Kidney (tissue), 14 donors: ENCODE results near the gene ACTA1. TPM values are rescaled to one million over a fixed set of nuclear protein-coding genes. Genes with fewer than 3 reads are reported as not detected.
"Not testable (repeated sequence)": the region's sequence is repeated elsewhere in the genome, so short reads cannot be mapped to it uniquely, and the experiment has no call there.

ENCODE experiments used
- DNase-seq, 5 donors: peaks; one replicate each; pipeline ENCODE4 v3.0.0-alpha.2; 2013 to 2020
- FAIRE-seq: peaks from 2 replicates; lab custom pipeline; 2012; peaks lifted over from hg19 to GRCh38; lab: Jason Lieb, UNC
- H3K27ac ChIP-seq, 2 donors: one replicate each; pipeline ENCODE4 v1.7.0; 2013; ENCODE audit warnings: low read depth in 2 of 2, low read length in 2 of 2, inconsistent platforms in 1 of 2
- H3K27me3 ChIP-seq: one replicate; pipeline ENCODE4 v1.7.1; 2013; ENCODE audit warnings: low read length, inconsistent platforms; ENCODE audit not compliant: control insufficient read depth, insufficient read depth
- H3K36me3 ChIP-seq, 3 donors: one replicate each; pipeline versions ENCODE4 v1.7.0 to v1.7.1; 2013; ENCODE audit warnings: low read length in 3 of 3, control low read depth in 1 of 3, inconsistent platforms in 1 of 3; ENCODE audit not compliant: insufficient read depth in 3 of 3, control insufficient read depth in 2 of 3
- H3K4me1 ChIP-seq, 3 donors: one replicate each; pipeline versions ENCODE4 v1.7.0 to v1.7.1; 2013; ENCODE audit warnings: low read length in 3 of 3, inconsistent platforms in 1 of 3, low read depth in 1 of 3; ENCODE audit not compliant: control insufficient read depth in 2 of 3, insufficient read depth in 2 of 3
- H3K4me3 ChIP-seq, 3 donors: one replicate each; pipeline versions ENCODE4 v1.7.0 to v1.8.1; 2013; ENCODE audit warnings: low read length in 3 of 3, control low read depth in 1 of 3, inconsistent platforms in 1 of 3
- H3K9ac ChIP-seq, 3 donors: one replicate each; pipeline versions ENCODE4 v1.7.0 to v1.7.1; 2013; ENCODE audit warnings: low read length in 3 of 3, control low read depth in 1 of 3, inconsistent platforms in 1 of 3
- H3K9me3 ChIP-seq, 3 donors: one replicate each; pipeline versions ENCODE4 v1.7.0 to v1.7.1; 2013; ENCODE audit warnings: low read length in 3 of 3, control low read depth in 1 of 3, inconsistent platforms in 1 of 3; ENCODE audit not compliant: control insufficient read depth in 2 of 3, insufficient read depth in 1 of 3
- CTCF ChIP-seq: IDR thresholded peaks from 3 replicates; pipeline ENCODE4 v1.5.1; 2012; ENCODE audit warnings: mild to moderate bottlenecking, moderate library complexity, borderline replicate concordance; ENCODE audit not compliant: insufficient read depth; ENCODE audit errors: extremely low read depth
- intact Hi-C: fragments of 100-400 bp; cut with DNase I; formaldehyde crosslinking; loops from one replicate; pipeline ENCODE4 v1.11.1; 2022
- polyA plus RNA-seq: library from polyadenylated mRNA; stranded (reverse); fragments of 350-450 nt; fragmentation: Illumina TruSeq; extraction: RNeasy Lipid Tissue Mini Kit (QIAGEN cat#74804); gene quantifications from one replicate; pipeline ENCODE4 v1.2.3, GENCODE V29; 2014; ENCODE audit warnings: low read depth, low replicate concordance; ENCODE audit not compliant: insufficient read depth
- total RNA-seq: library from RNA; stranded (reverse); fragmentation: NEBNext Ultra II Directional; extraction: Animal tissue kit (Norgen Biotek cat#: 25700); gene quantifications from one replicate; pipeline ENCODE4 v1.2.1, GENCODE V29; 2021
- donor health status: control.
- donor health status: control.
- donor health status: control.
- donor health status: control.
- donor health status: control.
- donor health status: DM: yes; HTN: yes; CAD: no.
- donor health status: Normal renal cell carcinoma (clear cell type).

The ACTA1 gene
- total and polyA plus RNA-seq, 2 donors from 2014 or later, result 1.2 TPM; not detected in 1

DNA sequence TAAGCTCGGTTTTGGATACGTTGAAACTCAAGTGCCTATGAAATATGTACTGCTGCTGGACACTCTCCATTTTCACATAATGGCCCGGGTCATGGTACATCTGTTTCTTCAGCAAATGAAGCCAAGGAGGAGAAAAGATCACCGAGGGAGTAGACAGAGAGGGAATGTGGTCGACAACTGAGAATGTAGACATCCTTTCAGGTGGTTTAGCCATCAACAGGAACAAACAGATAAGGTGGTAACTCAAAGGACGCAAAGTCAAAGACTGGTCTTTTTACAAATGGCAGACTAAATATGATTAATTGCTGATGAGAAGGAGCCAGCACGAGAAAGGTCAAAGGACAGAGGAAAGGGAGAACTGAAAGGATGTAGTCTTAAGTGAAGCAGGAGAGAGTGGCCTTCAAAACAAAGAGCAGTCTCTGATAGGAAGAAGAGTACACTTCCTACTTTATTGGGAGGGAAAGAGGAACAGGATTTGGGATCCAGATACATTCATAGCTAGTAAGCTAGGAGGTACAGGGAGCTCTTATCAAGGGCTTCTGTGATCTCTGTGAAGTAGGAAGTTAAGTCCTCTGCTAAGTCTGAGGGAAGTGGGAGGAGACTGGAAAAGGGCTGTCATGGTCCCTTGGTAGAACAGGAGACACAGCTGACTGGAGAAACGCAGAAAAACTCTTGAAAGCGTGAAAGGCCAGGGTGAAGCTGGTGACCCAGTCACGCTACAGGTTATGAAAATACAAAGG is 45.9 kb upstream of the ACTA1 start:
- no peak for FAIRE-seq

GRCh38 chr1:229478852-229479251 is 45.0 kb upstream of the ACTA1 start:
- Histone ChIP-seq H3K9ac (no peak overlapping the region), H3K27me3 (no peaks in the 10 kb centered on the region), H3K27ac (no peak overlapping the region), H3K4me1 (no peaks in the 10 kb centered on the region), H3K9me3 (no peaks in the 10 kb centered on the region), H3K4me3 (no peak overlapping the region), H3K36me3 (peaks cover 0 to 36% (median 34%) of the 10 kb centered on the region in 3 donors)
- TF ChIP-seq CTCF, result no peak
- DNase-seq (no peak), FAIRE-seq (no peak)
- intact Hi-C loops, result no loop called here

More for the DNA sequence above, 45.9 kb upstream of the ACTA1 start:
- TF ChIP-seq CTCF, result no peak
- peak in 1 of 5 donors; percentile 9 for DNase-seq
- H3K36me3 ChIP-seq, result peaks cover 0 to 33% (median 27%) of the 10 kb centered on the region in 3 donors
- H3K27me3 ChIP-seq, result no peaks in the 10 kb centered on the region
- H3K4me1 ChIP-seq, result no peaks in the 10 kb centered on the region
- H3K4me3 ChIP-seq, result no peak overlapping the region
- no peaks in the 10 kb centered on the region for H3K9me3 ChIP-seq
- intact Hi-C loops, result no loop called here
- H3K27ac ChIP-seq, result no peak overlapping the region
- H3K9ac ChIP-seq, result no peak overlapping the region

GRCh38 chr1:229475859-229476258 is 42.0 kb upstream of the ACTA1 start:
- H3K4me1 ChIP-seq, H3K4me3 ChIP-seq, H3K9ac ChIP-seq, H3K27ac ChIP-seq, DNase-seq, H3K27me3 ChIP-seq, FAIRE-seq, H3K9me3 ChIP-seq, intact Hi-C loops: not testable (repeated sequence)
- H3K36me3 ChIP-seq, result peaks cover 0 to 25% (median 24%) of the 10 kb centered on the region in 3 donors

DNA sequence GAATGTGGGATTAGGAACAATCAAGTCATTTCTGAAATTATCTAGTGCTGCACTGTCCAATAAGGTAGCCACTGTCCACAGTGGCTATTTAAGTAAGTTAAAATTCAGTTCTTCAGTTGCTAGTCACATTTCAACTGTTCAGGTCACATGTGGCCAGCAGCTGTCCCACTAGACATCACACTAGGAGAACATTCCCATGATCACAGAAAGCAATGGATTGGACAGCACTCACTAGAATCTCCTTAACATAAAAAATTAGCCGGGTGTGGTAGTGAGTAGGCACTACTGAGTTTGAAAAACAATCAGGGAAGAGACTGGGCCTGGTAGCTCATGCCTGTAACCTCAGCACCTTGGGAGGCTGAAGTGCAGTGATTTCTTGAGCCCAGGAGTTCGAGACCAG is 40.6 kb upstream of the ACTA1 start:
- H3K27me3 ChIP-seq, result no peaks in the 10 kb centered on the region
- H3K4me1 ChIP-seq, result no peaks in the 10 kb centered on the region
- DNase-seq (no peak), FAIRE-seq (no peak)
- peaks cover 2 to 27% (median 22%) of the 10 kb centered on the region in 3 donors for H3K36me3 ChIP-seq
- H3K4me3 ChIP-seq, result no peak overlapping the region
- no peak for TF ChIP-seq CTCF
- no peak overlapping the region for H3K27ac ChIP-seq
- H3K9me3 ChIP-seq, result no peaks in the 10 kb centered on the region
- no peak overlapping the region for H3K9ac ChIP-seq
- intact Hi-C loops, result no loop called here
